CD4-positive, alpha-beta T cell treated with Interleukin-6 for 4 hours (primary cell): ENCODE measurements around the gene GRIFIN.
A peak's percentile ranks its signal among the peaks of the same experiment; 100 is the strongest.

Experiments used
- DNase-seq: peaks from one replicate; pipeline ENCODE4 v3.0.0-alpha.2; 2020; ENCODE audit warnings: mixed read lengths

GRIFIN gene

GRCh38 chr7:2432910-2433712, 43.1 kb downstream of the GRIFIN start:
- no peak for DNase-seq

GRCh38 chr7:2431260-2431867, 44.8 kb downstream of the GRIFIN start:
- DNase-seq = peak; percentile 57

- DNase-seq = no peak
Observed at GRCh38 chr7:2425749-2426148, 50.4 kb downstream of the GRIFIN start.
